GM10248 (cell line): Measurements from ENCODE around the gene B4GALT1.

Experiments
- CTCF ChIA-PET: fragments of 300-600 bp; sonication (Branson Sonifier 250); formaldehyde crosslinking; extraction: SDS; loops from one replicate; lab custom pipeline; 2021; ENCODE audit warnings: antibody characterized with exemption; lab: Yijun Ruan, JAX
- POLR2A ChIA-PET: fragments of 350-650 bp; sonication (Branson Sonifier 250); formaldehyde crosslinking; extraction: SDS; loops from one replicate; lab custom pipeline; 2020; ENCODE audit warnings: antibody characterized with exemption; lab: Yijun Ruan, JAX
- DNase-seq: peaks from one replicate; pipeline ENCODE4 v3.0.0; 2012; ENCODE audit errors: extremely low spot score
- CTCF ChIP-seq: IDR thresholded peaks from 2 replicates; pipeline ENCODE4 v1.5.1; 2012; ENCODE audit warnings: mild to moderate bottlenecking, low read depth; ENCODE audit errors: extremely low read depth, missing control alignments, control extremely low read depth

B4GALT1 gene

GRCh38 chr9:33136721-33137670 is 30.1 kb downstream of the B4GALT1 start:
- no peak for TF ChIP-seq CTCF
- ChIA-PET POLR2A (interaction anchor here (0.8 to 2.0 kb wide), 4 partner anchors 10 to 112 kb away, joined by 3 to 5 read pairs (median 4); partner anchors contain the start of gene DNAJA1), CTCF (interaction anchor here (0.8 to 4.1 kb wide), 7 partner anchors 10 to 120 kb away, joined by 3 to 26 read pairs (median 4); no protein-coding TSS in a partner anchor)
- DNase-seq: no peak

- no peak for TF ChIP-seq CTCF
- DNase-seq: no peak
- ChIA-PET POLR2A (interaction anchor here (1.6 kb wide), 1 partner anchor 13 kb away, joined by 3 read pairs; no protein-coding TSS in a partner anchor), CTCF (interaction anchor here (1.0 to 2.6 kb wide), 5 partner anchors 8 to 91 kb away, joined by 3 to 13 read pairs (median 4); no protein-coding TSS in a partner anchor)
Measured at GRCh38 chr9:33135470-33135958, 31.6 kb downstream of the B4GALT1 start.

- POLR2A ChIA-PET: no interaction called here
- TF ChIP-seq CTCF: no peak
- no peak for DNase-seq
- CTCF ChIA-PET: interaction anchor here (1.1 to 2.6 kb wide), 4 partner anchors 8 to 91 kb away, joined by 3 to 13 read pairs (median 4); no protein-coding TSS in a partner anchor
Measured at GRCh38 chr9:33135031-33135461, 32.1 kb downstream of the B4GALT1 start.

- POLR2A ChIA-PET: interaction anchor here (1.1 kb wide), 1 partner anchor 18 kb away, joined by 3 read pairs; no protein-coding TSS in a partner anchor
- no peak for DNase-seq
- CTCF ChIA-PET: interaction anchor here (1.0 kb wide), 2 partner anchors 18 to 93 kb away, joined by 4 read pairs; no protein-coding TSS in a partner anchor
- TF ChIP-seq CTCF: no peak
Measured at GRCh38 chr9:33133186-33133585, 34.0 kb downstream of the B4GALT1 start.

- ChIA-PET CTCF (interaction anchor here (1.0 to 1.6 kb wide), 2 partner anchors 12 to 94 kb away, joined by 4 read pairs; no protein-coding TSS in a partner anchor), POLR2A (interaction anchor here (0.5 to 1.1 kb wide), 2 partner anchors 12 to 20 kb away, joined by 3 to 4 read pairs; no protein-coding TSS in a partner anchor)
- TF ChIP-seq CTCF: no peak
- DNase-seq: no peak
Measured at GRCh38 chr9:33131790-33132772, 35.1 kb downstream of the B4GALT1 start.
